GM12872 (cell line): Measurements from ENCODE around the gene WDR88.

Experiments used
- CTCF ChIP-seq: IDR thresholded peaks from 3 replicates; pipeline ENCODE4 v1.5.1; 2011; ENCODE audit warnings: low read depth, mild to moderate bottlenecking, low read length, moderate library complexity; ENCODE audit not compliant: insufficient read depth

The WDR88 gene

GRCh38 chr19:33150852-33151518 is 19.1 kb downstream of the WDR88 start:
- TF ChIP-seq CTCF: no peak

GRCh38 chr19:33152176-33152575 is 20.3 kb downstream of the WDR88 start:
- no peak for TF ChIP-seq CTCF

- TF ChIP-seq CTCF: no peak
Measured at GRCh38 chr19:33156334-33156733, 24.4 kb downstream of the WDR88 start.

- TF ChIP-seq CTCF: no peak
Measured at GRCh38 chr19:33157906-33158305, 26.0 kb downstream of the WDR88 start.

- no peak for TF ChIP-seq CTCF
Measured at GRCh38 chr19:33158365-33158764, 26.5 kb downstream of the WDR88 start.

- no peak for TF ChIP-seq CTCF
Measured at GRCh38 chr19:33159149-33159548, 27.2 kb downstream of the WDR88 start.

GRCh38 chr19:33159893-33160292 is 28.0 kb downstream of the WDR88 start:
- TF ChIP-seq CTCF: no peak
